GM19238 (cell line): Measurements from ENCODE around the gene COMTD1.

Source experiments
- DNase-seq: peaks from one replicate; pipeline ENCODE4 v3.0.0; 2011; ENCODE audit warnings: low spot score; ENCODE audit not compliant: insufficient read length

COMTD1 gene

GRCh38 chr10:75235375-75236177, at the start of gene COMTD1:
TSS of gene COMTD1 (minus strand) at chr10:75235957. CDS start at chr10:75235928, 29 bp downstream.
- peak; percentile 91 for DNase-seq

- DNase-seq: no peak
These were observed 48.1 kb upstream of the COMTD1 start for GRCh38 chr10:75283671-75284470.

- no peak for DNase-seq
These were observed 47.4 kb upstream of the COMTD1 start for GRCh38 chr10:75283078-75283670.

GRCh38 chr10:75281974-75282373, 46.2 kb upstream of the COMTD1 start:
- no peak for DNase-seq

- no peak for DNase-seq
These were observed 44.5 kb upstream of the COMTD1 start for GRCh38 chr10:75280236-75280635.

GRCh38 chr10:75276069-75276872, 40.5 kb upstream of the COMTD1 start:
- DNase-seq: no peak

GRCh38 chr10:75272896-75273295, 37.1 kb upstream of the COMTD1 start:
- no peak for DNase-seq

GRCh38 chr10:75272094-75272493, 36.3 kb upstream of the COMTD1 start:
- DNase-seq: no peak

- no peak for DNase-seq
These were observed 33.8 kb upstream of the COMTD1 start for GRCh38 chr10:75269605-75270004.

GRCh38 chr10:75266945-75267344, 31.2 kb upstream of the COMTD1 start:
- DNase-seq: no peak

GRCh38 chr10:75265856-75266255, 30.1 kb upstream of the COMTD1 start:
- DNase-seq: no peak

GRCh38 chr10:75263806-75264205, 28.0 kb upstream of the COMTD1 start:
- no peak for DNase-seq

GRCh38 chr10:75261813-75262705, 26.3 kb upstream of the COMTD1 start:
- DNase-seq: no peak

- DNase-seq: no peak
These were observed 25.2 kb upstream of the COMTD1 start for GRCh38 chr10:75260990-75261389.

- no peak for DNase-seq
These were observed 19.0 kb upstream of the COMTD1 start for GRCh38 chr10:75254739-75255138.

GRCh38 chr10:75253281-75254220, 17.8 kb upstream of the COMTD1 start:
- no peak for DNase-seq

- DNase-seq: no peak
These were observed 15.2 kb upstream of the COMTD1 start for GRCh38 chr10:75250934-75251333.

- DNase-seq: no peak
These were observed 12.0 kb upstream of the COMTD1 start for GRCh38 chr10:75247797-75248196.

- no peak for DNase-seq
These were observed 10.7 kb upstream of the COMTD1 start for GRCh38 chr10:75246506-75246905.
